A673 (cell line): ENCODE data around the gene AIFM3. TPM values are rescaled to one million over a fixed set of nuclear protein-coding genes. Genes with fewer than 3 reads are reported as not detected.
"Not testable (repeated sequence)": the region's sequence is repeated elsewhere in the genome, so short reads cannot be mapped to it uniquely, and the experiment has no call there.

Experiments
- BruUV-seq: library from RNA; stranded (reverse); fragments of 400-500 nt; replicated peaks from 2 replicates; lab custom pipeline; 2021; lab: Mats Ljungman, UMichigan
- CTCF ChIA-PET: fragments of 300-600 bp; sonication (Branson Sonifier 250); formaldehyde crosslinking; loops from one replicate; lab custom pipeline; 2022; ENCODE audit warnings: antibody characterized with exemption; lab: Charles Lee
- POLR2A ChIA-PET: fragments of 300-600 bp; sonication (Branson Sonifier 250); formaldehyde crosslinking; loops from one replicate; lab custom pipeline; 2022; ENCODE audit warnings: antibody characterized with exemption; ENCODE audit not compliant: low non-redundant PET; lab: Charles Lee
- DNase-seq: peaks from one replicate; pipeline ENCODE4 v3.0.0-alpha.2; 2015; ENCODE audit warnings: low spot score
- H3K27ac ChIP-seq: fragments of 200-600 bp; sonication (generic); 2 replicates; pipeline ENCODE4 v1.5.1; 2016; ENCODE audit warnings: mixed run types, low read depth, mild to moderate bottlenecking, mixed read lengths, antibody characterized with exemption, low read length; ENCODE audit not compliant: poor library complexity, severe bottlenecking
- H3K27me3 ChIP-seq: fragments of 200-600 bp; sonication (generic); replicated peaks from 2 replicates; pipeline ENCODE4 v1.6.1; 2017; ENCODE audit warnings: mixed run types, low read depth, mild to moderate bottlenecking, mixed read lengths, antibody characterized with exemption, low read length; ENCODE audit not compliant: insufficient read depth, poor library complexity
- H3K36me3 ChIP-seq: fragments of 200-600 bp; sonication (generic); 2 replicates; pipeline ENCODE4 v1.6.1; 2016; ENCODE audit warnings: mixed run types, mild to moderate bottlenecking, mixed read lengths, antibody characterized with exemption, low read length; ENCODE audit not compliant: insufficient read depth, poor library complexity, severe bottlenecking
- H3K4me1 ChIP-seq: fragments of 200-600 bp; sonication (generic); 2 replicates; pipeline ENCODE4 v1.6.1; 2017; ENCODE audit warnings: mixed run types, mild to moderate bottlenecking, mixed read lengths, antibody characterized with exemption, low read length; ENCODE audit not compliant: insufficient read depth, poor library complexity, severe bottlenecking
- H3K4me3 ChIP-seq: fragments of 200-600 bp; sonication (generic); 2 replicates; pipeline ENCODE4 v1.5.1; 2016; ENCODE audit warnings: low read depth, mixed run types, mild to moderate bottlenecking, mixed read lengths, low read length; ENCODE audit not compliant: poor library complexity, severe bottlenecking
- H3K9me3 ChIP-seq: fragments of 200-600 bp; sonication (generic); 2 replicates; pipeline ENCODE4 v1.6.1; 2016; ENCODE audit warnings: mixed run types, low read depth, mild to moderate bottlenecking, mixed read lengths, antibody characterized with exemption, low read length; ENCODE audit not compliant: poor library complexity, severe bottlenecking
- CTCF ChIP-seq: fragments of 300-800, 200-600 bp; sonication (generic); conservative IDR thresholded peaks from 2 replicates; pipeline ENCODE4 v1.5.1; 2017; ENCODE audit warnings: low read depth, mild to moderate bottlenecking, antibody characterized with exemption, low read length, moderate library complexity, mixed read lengths
- EZH2 ChIP-seq: fragments of 200-600 bp; sonication (generic); IDR thresholded peaks from 2 replicates; pipeline ENCODE4 v1.6.1; 2017; ENCODE audit warnings: borderline replicate concordance, low read depth, mild to moderate bottlenecking, mixed read lengths, antibody characterized with exemption, low read length; ENCODE audit not compliant: poor library complexity, severe bottlenecking
- intact Hi-C: fragments of 100-400 bp; cut with micrococcal nuclease; formaldehyde crosslinking; loops from one replicate; pipeline ENCODE4 v1.10.0; 2022; ENCODE audit not compliant: unreplicated experiment
- total RNA-seq: library from RNA; stranded (reverse); gene quantifications from 2 replicates; pipeline ENCODE4 v1.2.3, GENCODE V29; 2021

Gene AIFM3
- total RNA-seq, 1 experiment from 2014 or later: not detected

- ChIA-PET POLR2A (interaction anchor here (0.6 kb wide), 1 partner anchor 8 kb away, joined by 4 read pairs; no protein-coding TSS in a partner anchor), CTCF (interaction anchor here (0.6 kb wide), 1 partner anchor 134 kb away, joined by 3 read pairs; no protein-coding TSS in a partner anchor)
- intact Hi-C loops: no loop called here
- Histone ChIP-seq H3K27ac (no peak overlapping the region), H3K36me3 (peaks cover 31% of the 10 kb centered on the region), H3K9me3 (no peaks in the 10 kb centered on the region), H3K4me1 (peaks cover 11% of the 10 kb centered on the region), H3K4me3 (no peak overlapping the region), H3K27me3 (no peaks in the 10 kb centered on the region)
- BruUV-seq: no TSS peak
- no peak for DNase-seq
- TF ChIP-seq CTCF (no peak), EZH2 (no peak)
Measured at GRCh38 chr22:20937031-20937793, 29.8 kb upstream of the AIFM3 start.

DNA sequence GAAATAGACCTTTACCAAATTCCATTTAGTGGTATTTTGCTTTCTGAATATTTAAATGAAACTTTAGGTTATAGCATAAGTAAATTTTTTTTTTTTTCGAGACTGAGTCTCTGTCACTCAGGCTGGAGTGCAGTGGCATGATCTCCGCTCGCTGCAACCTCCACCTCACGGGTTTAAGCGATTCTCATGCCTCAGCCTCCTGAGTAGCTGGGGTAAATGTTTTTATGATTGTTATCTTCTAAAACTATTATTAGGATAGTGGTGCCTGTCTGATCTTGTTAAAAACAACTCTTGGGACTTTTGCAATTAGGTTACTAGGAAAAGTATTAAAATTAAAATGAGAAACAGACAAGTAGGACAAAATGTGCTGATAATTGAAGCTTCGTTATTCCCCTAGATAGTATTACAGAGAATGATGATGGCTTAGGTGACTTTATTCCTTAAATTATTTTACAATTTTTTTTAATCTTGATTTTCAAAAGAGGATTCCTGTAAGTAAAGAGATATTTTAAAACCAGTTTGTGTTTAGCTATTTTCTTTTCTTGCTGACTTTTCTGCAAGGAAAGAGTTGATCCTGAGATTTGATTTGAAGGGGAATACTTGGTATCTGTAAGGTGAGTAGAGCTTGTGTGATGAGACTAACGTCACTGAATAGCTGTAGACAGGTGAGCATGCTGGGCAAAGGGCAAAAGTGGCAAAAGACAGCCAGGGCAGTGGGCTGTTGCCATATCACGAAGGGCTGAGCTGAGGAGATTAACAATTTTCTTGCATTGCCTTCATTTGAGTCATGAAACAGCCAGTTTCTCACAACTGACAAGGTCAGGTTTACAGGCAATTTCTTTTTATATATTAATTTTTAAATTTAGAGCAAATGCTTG is 29.0 kb upstream of the AIFM3 start:
- POLR2A ChIA-PET: interaction anchor here (0.6 kb wide), 1 partner anchor 9 kb away, joined by 4 read pairs; no protein-coding TSS in a partner anchor

DNA sequence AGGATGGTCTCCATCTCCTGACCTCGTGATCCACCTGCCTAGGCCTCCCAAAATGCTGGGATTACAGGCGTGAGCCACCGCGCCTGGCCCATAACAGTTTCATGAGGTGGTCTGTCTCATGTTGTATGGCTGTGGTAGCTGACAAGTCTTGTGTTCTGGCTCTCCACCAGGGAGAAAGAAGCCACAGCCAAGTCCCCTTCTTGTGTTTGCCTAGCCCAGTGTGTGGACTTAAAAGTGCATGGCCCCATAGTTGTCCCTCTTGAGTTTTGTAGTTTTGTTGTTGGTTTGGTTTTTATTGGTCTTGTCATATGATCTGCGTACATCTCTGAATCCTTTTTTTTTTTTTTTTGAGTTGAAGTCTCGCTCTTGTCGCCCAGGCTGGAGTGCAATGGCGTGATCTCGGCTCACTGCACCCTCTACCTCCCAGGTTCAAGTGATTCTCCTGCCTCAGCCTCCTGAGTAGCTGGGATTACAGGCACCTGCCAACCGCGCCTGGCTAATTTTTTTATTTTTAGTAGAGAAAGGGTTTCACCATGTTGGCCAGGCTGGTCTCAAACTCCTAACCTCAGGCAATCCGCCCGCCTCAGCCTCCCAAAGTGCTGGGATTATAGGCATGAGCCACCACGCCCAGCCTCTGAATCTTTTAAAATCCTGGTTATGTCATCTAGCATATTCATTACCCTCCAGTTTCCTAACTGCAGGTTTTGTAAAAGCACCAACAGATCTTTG is 27.4 kb upstream of the AIFM3 start:
- H3K4me3 ChIP-seq, DNase-seq, H3K9me3 ChIP-seq, BruUV-seq, CTCF ChIA-PET, H3K27ac ChIP-seq, H3K27me3 ChIP-seq: not testable (repeated sequence)
- POLR2A ChIA-PET: interaction anchor here (0.6 kb wide), 1 partner anchor 9 kb away, joined by 7 read pairs; no protein-coding TSS in a partner anchor
- intact Hi-C loops: loop anchor here (10.0 kb wide), 2 partner anchors 55 to 135 kb away; no protein-coding TSS in a partner anchor
- peaks cover 27% of the 10 kb centered on the region for H3K36me3 ChIP-seq
- peaks cover 11% of the 10 kb centered on the region for H3K4me1 ChIP-seq

More for the DNA sequence above, 29.0 kb upstream of the AIFM3 start:
- Histone ChIP-seq H3K27ac (no peak overlapping the region), H3K4me3 (no peak overlapping the region), H3K9me3 (no peaks in the 10 kb centered on the region), H3K36me3 (peaks cover 31% of the 10 kb centered on the region), H3K27me3 (no peaks in the 10 kb centered on the region), H3K4me1 (peaks cover 11% of the 10 kb centered on the region)
- BruUV-seq: no TSS peak
- DNase-seq: no peak
- CTCF ChIA-PET: no interaction called here
- intact Hi-C loops: no loop called here
- no peak for TF ChIP-seq EZH2
- no peak for TF ChIP-seq CTCF
